Activated B cell treated with CpG ODN at 0.5 μM for 24 hours (primary cell): Measurements from ENCODE around the gene ROPN1B. TPM values are rescaled to one million over a fixed set of nuclear protein-coding genes. Genes with fewer than 3 reads are reported as not detected.
"Not testable (repeated sequence)": the region's sequence is repeated elsewhere in the genome, so short reads cannot be mapped to it uniquely, and the experiment has no call there.

Experiments
- ATAC-seq: fragments of 200-7000 bp; cut with Tn5 transposase; one replicate; pipeline ENCODE4 v1.10.0; 2021; ENCODE audit warnings: low read depth, mild to moderate bottlenecking, moderate library complexity
- CTCF ChIA-PET: fragments of 350-600 bp; sonication (Branson Sonifier 250); formaldehyde crosslinking; loops from one replicate; lab custom pipeline; 2021; ENCODE audit warnings: antibody characterized with exemption; lab: Charles Lee
- POLR2A ChIA-PET: fragments of 350-600 bp; sonication (Branson Sonifier 250); formaldehyde crosslinking; loops from one replicate; lab custom pipeline; 2021; ENCODE audit warnings: antibody characterized with exemption; lab: Charles Lee
- DNase-seq: peaks from one replicate; pipeline ENCODE4 v3.0.0; 2022
- H3K27ac Mint-ChIP-seq: one replicate; pipeline ENCODE4 v1.8.0; 2020; ENCODE audit warnings: mixed read lengths
- H3K27me3 Mint-ChIP-seq: one replicate; pipeline ENCODE4 v1.8.0; 2021; ENCODE audit warnings: mixed read lengths
- H3K36me3 Mint-ChIP-seq: one replicate; pipeline ENCODE4 v1.8.0; 2021; ENCODE audit warnings: low read depth, mixed read lengths
- H3K4me1 Mint-ChIP-seq: one replicate; pipeline ENCODE4 v1.8.0; 2021; ENCODE audit warnings: mixed read lengths
- H3K4me3 Mint-ChIP-seq: one replicate; pipeline ENCODE4 v1.8.0; 2020; ENCODE audit warnings: mild to moderate bottlenecking, mixed read lengths
- H3K9me3 Mint-ChIP-seq: one replicate; pipeline ENCODE4 v1.8.0; 2020; ENCODE audit warnings: mixed read lengths
- intact Hi-C: fragments of 100-400 bp; cut with micrococcal nuclease; formaldehyde crosslinking; loops from one replicate; pipeline ENCODE4 v1.15.1; 2024
- total RNA-seq: library from RNA; stranded (reverse); gene quantifications from 2 replicates; pipeline ENCODE4 v1.2.3, GENCODE V29; 2022

The ROPN1B gene
- total RNA-seq, 1 donor from 2014 or later = not detected

- H3K9me3 Mint-ChIP-seq, intact Hi-C loops, CTCF ChIA-PET, H3K36me3 Mint-ChIP-seq, POLR2A ChIA-PET, H3K4me1 Mint-ChIP-seq, ATAC-seq, H3K4me3 Mint-ChIP-seq, H3K27ac Mint-ChIP-seq, DNase-seq: not testable (repeated sequence)
- H3K27me3 Mint-ChIP-seq = peaks cover 11% of the 10 kb centered on the region
These were observed 35.4 kb upstream of the ROPN1B start for GRCh38 chr3:125933397-125934173.

- H3K4me1 Mint-ChIP-seq, intact Hi-C loops, H3K27ac Mint-ChIP-seq, H3K4me3 Mint-ChIP-seq, DNase-seq, POLR2A ChIA-PET, CTCF ChIA-PET, H3K9me3 Mint-ChIP-seq, ATAC-seq, H3K27me3 Mint-ChIP-seq, H3K36me3 Mint-ChIP-seq: not testable (repeated sequence)
These were observed 33.6 kb upstream of the ROPN1B start for GRCh38 chr3:125935252-125935874.

DNA sequence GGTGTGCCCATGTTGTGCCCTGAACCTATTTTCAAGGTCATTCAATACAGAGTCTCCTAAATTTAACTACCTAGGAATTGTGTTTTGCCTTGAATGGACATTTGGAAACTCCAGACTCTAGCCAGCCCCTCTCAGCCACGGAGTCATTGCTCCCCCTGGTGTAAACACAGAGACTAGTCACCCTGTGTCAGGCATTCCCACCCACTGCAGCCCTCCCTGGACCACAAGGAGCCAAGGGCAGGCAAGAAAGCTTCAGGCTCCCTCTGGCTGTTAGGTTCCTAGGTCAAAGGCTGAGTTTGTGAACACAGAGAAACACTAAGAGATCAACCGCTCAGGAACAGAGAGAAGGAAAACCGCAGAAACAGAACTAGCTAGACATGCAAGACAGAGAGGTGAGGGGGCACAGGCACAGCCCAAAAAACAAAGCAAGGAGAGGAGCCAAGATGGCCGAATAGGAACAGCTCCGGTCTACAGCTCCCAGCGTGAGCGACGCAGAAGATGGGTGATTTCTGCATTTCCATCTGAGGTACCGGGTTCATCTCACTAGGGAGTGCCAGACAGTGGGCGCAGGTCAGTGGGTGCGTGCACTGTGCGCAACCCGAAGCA, 32.7 kb upstream of the ROPN1B start:
- H3K9me3 Mint-ChIP-seq, H3K27me3 Mint-ChIP-seq, H3K27ac Mint-ChIP-seq, CTCF ChIA-PET, POLR2A ChIA-PET, H3K4me1 Mint-ChIP-seq, H3K4me3 Mint-ChIP-seq, DNase-seq, intact Hi-C loops, ATAC-seq, H3K36me3 Mint-ChIP-seq: not testable (repeated sequence)

- H3K9me3 Mint-ChIP-seq, CTCF ChIA-PET, DNase-seq, intact Hi-C loops, H3K36me3 Mint-ChIP-seq, H3K4me1 Mint-ChIP-seq, H3K4me3 Mint-ChIP-seq, H3K27me3 Mint-ChIP-seq, POLR2A ChIA-PET, ATAC-seq, H3K27ac Mint-ChIP-seq: not testable (repeated sequence)
These were observed 32.1 kb upstream of the ROPN1B start for GRCh38 chr3:125936891-125937290.

- H3K27ac Mint-ChIP-seq, ATAC-seq, H3K4me1 Mint-ChIP-seq, intact Hi-C loops, CTCF ChIA-PET, POLR2A ChIA-PET, H3K9me3 Mint-ChIP-seq, H3K4me3 Mint-ChIP-seq, DNase-seq, H3K36me3 Mint-ChIP-seq: not testable (repeated sequence)
- H3K27me3 Mint-ChIP-seq = peaks cover 21% of the 10 kb centered on the region
These were observed 21.2 kb upstream of the ROPN1B start for GRCh38 chr3:125947806-125948205.

GRCh38 chr3:125948901-125949300, 20.1 kb upstream of the ROPN1B start:
- CTCF ChIA-PET = not testable (repeated sequence)

DNA sequence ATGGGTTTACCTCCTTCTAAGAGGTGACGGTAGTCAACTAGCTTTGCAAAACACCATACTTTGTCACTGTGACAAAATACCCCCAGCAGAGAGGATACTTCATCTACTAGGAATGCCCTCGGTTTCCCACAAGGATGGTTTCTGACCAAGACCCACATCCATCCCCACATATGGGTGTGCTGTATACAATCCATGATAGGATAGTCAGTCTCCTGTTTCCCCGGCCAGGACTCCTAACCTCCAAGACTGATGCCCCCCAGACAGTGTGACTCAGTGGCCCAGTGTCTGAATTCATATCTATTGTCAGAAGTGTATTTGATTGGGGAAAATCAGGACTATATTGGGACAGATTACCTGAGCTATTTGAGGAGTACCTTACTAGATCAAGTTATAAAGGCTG, 17.8 kb upstream of the ROPN1B start:
- POLR2A ChIA-PET, H3K4me1 Mint-ChIP-seq, DNase-seq, H3K9me3 Mint-ChIP-seq, H3K4me3 Mint-ChIP-seq, CTCF ChIA-PET, H3K27ac Mint-ChIP-seq, ATAC-seq, H3K36me3 Mint-ChIP-seq, intact Hi-C loops: not testable (repeated sequence)
- peaks cover 20% of the 10 kb centered on the region for H3K27me3 Mint-ChIP-seq

More at GRCh38 chr3:125948901-125949300, 20.1 kb upstream of the ROPN1B start:
- H3K4me1 Mint-ChIP-seq, H3K4me3 Mint-ChIP-seq, H3K9me3 Mint-ChIP-seq, H3K27ac Mint-ChIP-seq, DNase-seq, ATAC-seq, intact Hi-C loops, H3K36me3 Mint-ChIP-seq, POLR2A ChIA-PET: not testable (repeated sequence)
- H3K27me3 Mint-ChIP-seq = peaks cover 25% of the 10 kb centered on the region

GRCh38 chr3:125957020-125957419, 12.0 kb upstream of the ROPN1B start:
- H3K36me3 Mint-ChIP-seq, H3K4me3 Mint-ChIP-seq, CTCF ChIA-PET, DNase-seq, POLR2A ChIA-PET, ATAC-seq, H3K27ac Mint-ChIP-seq, intact Hi-C loops, H3K4me1 Mint-ChIP-seq, H3K9me3 Mint-ChIP-seq: not testable (repeated sequence)
- peaks cover 23% of the 10 kb centered on the region for H3K27me3 Mint-ChIP-seq
